ENCODE measurements around the gene HSH2D. TPM values are rescaled to one million over a fixed set of nuclear protein-coding genes. Genes with fewer than 3 reads are reported as not detected.

The HSH2D gene
- total and polyA plus RNA-seq, 2 of the 13 experiments (the other 11 are each of a cell fraction or from before 2014, with no cell fraction given): 0.69 to 3.2 TPM

DNA sequence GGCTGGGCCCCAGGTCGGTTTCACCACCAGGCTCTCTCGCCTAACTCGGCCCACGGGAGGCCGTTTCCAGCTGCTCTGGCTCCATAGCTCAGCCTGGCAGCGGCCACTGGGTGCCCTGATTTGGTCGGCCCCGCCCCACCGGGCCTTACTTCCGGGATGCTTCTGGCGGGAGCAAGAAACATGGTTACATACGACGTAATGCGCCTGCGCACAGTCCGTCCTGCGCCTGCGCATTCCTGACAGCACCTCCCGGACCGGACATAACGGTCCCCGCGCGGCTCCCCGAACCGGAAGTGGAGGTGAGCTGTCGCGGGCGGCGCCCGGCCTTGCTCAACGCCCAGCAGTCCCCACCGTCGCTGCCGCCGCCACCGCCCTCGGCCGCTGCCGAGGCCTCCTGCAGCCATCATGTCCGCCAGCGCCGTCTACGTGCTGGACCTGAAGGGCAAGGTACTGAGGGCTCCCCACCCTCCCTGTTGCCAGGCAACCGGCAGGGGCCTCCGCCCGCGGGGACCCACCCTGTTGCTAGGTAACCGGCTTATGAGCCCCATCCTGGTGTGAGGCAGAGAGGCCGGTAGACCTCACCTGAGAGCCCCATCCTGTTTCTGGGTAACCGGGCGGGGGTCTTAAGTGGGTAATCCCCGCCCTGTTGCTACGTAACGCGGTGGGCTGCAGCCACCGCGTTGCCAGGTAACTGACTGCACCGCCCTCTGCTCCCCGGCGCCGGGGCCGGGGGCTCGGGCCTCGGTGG, 54.3 kb downstream of the HSH2D start, which contains the start of gene AP1M1 (continued):
- TF ChIP-seq, protein P1, sequence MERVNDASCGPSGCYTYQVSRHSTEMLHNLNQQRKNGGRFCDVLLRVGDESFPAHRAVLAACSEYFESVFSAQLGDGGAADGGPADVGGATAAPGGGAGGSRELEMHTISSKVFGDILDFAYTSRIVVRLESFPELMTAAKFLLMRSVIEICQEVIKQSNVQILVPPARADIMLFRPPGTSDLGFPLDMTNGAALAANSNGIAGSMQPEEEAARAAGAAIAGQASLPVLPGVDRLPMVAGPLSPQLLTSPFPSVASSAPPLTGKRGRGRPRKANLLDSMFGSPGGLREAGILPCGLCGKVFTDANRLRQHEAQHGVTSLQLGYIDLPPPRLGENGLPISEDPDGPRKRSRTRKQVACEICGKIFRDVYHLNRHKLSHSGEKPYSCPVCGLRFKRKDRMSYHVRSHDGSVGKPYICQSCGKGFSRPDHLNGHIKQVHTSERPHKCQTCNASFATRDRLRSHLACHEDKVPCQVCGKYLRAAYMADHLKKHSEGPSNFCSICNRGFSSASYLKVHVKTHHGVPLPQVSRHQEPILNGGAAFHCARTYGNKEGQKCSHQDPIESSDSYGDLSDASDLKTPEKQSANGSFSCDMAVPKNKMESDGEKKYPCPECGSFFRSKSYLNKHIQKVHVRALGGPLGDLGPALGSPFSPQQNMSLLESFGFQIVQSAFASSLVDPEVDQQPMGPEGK (CRISPR knock-in tag; IDR thresholded peaks at IDR 0.05): peak; percentile 46; the same call in 1 of the 2 replicates
- TF ChIP-seq ARHGAP35 (CRISPR knock-in tag; IDR thresholded peaks at IDR 0.05; ENCODE audit: borderline replicate concordance) (peak; percentile 51; the same call in 1 of the 2 replicates), ZNF337 (CRISPR knock-in tag; IDR thresholded peaks at IDR 0.05; ENCODE audit: borderline replicate concordance, low read depth) (0 out of 2 replicates have a peak, but pooled peaks have one; percentile 14), ZNF788 (CRISPR knock-in tag; IDR thresholded peaks at IDR 0.05; ENCODE audit: borderline replicate concordance) (peak; percentile 53; the same call in 1 of the 2 replicates), RARA (CRISPR knock-in tag; IDR thresholded peaks at IDR 0.05) (no peak; the same call in 1 of the 2 replicates), MED13 (CRISPR knock-in tag; IDR thresholded peaks at IDR 0.05) (peak; percentile 75), MAFG (CRISPR knock-in tag; IDR thresholded peaks at IDR 0.05) (no peak), SAP130 (CRISPR knock-in tag; IDR thresholded peaks at IDR 0.05; ENCODE audit: low read depth) (peak; percentile 96)
- TF ChIP-seq, protein P2, sequence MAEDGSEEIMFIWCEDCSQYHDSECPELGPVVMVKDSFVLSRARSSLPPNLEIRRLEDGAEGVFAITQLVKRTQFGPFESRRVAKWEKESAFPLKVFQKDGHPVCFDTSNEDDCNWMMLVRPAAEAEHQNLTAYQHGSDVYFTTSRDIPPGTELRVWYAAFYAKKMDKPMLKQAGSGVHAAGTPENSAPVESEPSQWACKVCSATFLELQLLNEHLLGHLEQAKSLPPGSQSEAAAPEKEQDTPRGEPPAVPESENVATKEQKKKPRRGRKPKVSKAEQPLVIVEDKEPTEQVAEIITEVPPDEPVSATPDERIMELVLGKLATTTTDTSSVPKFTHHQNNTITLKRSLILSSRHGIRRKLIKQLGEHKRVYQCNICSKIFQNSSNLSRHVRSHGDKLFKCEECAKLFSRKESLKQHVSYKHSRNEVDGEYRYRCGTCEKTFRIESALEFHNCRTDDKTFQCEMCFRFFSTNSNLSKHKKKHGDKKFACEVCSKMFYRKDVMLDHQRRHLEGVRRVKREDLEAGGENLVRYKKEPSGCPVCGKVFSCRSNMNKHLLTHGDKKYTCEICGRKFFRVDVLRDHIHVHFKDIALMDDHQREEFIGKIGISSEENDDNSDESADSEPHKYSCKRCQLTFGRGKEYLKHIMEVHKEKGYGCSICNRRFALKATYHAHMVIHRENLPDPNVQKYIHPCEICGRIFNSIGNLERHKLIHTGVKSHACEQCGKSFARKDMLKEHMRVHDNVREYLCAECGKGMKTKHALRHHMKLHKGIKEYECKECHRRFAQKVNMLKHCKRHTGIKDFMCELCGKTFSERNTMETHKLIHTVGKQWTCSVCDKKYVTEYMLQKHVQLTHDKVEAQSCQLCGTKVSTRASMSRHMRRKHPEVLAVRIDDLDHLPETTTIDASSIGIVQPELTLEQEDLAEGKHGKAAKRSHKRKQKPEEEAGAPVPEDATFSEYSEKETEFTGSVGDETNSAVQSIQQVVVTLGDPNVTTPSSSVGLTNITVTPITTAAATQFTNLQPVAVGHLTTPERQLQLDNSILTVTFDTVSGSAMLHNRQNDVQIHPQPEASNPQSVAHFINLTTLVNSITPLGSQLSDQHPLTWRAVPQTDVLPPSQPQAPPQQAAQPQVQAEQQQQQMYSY (CRISPR knock-in tag; IDR thresholded peaks at IDR 0.05): 0 out of 2 replicates have a peak, but pooled peaks have one; percentile 30
- TF ChIP-seq, protein P3, sequence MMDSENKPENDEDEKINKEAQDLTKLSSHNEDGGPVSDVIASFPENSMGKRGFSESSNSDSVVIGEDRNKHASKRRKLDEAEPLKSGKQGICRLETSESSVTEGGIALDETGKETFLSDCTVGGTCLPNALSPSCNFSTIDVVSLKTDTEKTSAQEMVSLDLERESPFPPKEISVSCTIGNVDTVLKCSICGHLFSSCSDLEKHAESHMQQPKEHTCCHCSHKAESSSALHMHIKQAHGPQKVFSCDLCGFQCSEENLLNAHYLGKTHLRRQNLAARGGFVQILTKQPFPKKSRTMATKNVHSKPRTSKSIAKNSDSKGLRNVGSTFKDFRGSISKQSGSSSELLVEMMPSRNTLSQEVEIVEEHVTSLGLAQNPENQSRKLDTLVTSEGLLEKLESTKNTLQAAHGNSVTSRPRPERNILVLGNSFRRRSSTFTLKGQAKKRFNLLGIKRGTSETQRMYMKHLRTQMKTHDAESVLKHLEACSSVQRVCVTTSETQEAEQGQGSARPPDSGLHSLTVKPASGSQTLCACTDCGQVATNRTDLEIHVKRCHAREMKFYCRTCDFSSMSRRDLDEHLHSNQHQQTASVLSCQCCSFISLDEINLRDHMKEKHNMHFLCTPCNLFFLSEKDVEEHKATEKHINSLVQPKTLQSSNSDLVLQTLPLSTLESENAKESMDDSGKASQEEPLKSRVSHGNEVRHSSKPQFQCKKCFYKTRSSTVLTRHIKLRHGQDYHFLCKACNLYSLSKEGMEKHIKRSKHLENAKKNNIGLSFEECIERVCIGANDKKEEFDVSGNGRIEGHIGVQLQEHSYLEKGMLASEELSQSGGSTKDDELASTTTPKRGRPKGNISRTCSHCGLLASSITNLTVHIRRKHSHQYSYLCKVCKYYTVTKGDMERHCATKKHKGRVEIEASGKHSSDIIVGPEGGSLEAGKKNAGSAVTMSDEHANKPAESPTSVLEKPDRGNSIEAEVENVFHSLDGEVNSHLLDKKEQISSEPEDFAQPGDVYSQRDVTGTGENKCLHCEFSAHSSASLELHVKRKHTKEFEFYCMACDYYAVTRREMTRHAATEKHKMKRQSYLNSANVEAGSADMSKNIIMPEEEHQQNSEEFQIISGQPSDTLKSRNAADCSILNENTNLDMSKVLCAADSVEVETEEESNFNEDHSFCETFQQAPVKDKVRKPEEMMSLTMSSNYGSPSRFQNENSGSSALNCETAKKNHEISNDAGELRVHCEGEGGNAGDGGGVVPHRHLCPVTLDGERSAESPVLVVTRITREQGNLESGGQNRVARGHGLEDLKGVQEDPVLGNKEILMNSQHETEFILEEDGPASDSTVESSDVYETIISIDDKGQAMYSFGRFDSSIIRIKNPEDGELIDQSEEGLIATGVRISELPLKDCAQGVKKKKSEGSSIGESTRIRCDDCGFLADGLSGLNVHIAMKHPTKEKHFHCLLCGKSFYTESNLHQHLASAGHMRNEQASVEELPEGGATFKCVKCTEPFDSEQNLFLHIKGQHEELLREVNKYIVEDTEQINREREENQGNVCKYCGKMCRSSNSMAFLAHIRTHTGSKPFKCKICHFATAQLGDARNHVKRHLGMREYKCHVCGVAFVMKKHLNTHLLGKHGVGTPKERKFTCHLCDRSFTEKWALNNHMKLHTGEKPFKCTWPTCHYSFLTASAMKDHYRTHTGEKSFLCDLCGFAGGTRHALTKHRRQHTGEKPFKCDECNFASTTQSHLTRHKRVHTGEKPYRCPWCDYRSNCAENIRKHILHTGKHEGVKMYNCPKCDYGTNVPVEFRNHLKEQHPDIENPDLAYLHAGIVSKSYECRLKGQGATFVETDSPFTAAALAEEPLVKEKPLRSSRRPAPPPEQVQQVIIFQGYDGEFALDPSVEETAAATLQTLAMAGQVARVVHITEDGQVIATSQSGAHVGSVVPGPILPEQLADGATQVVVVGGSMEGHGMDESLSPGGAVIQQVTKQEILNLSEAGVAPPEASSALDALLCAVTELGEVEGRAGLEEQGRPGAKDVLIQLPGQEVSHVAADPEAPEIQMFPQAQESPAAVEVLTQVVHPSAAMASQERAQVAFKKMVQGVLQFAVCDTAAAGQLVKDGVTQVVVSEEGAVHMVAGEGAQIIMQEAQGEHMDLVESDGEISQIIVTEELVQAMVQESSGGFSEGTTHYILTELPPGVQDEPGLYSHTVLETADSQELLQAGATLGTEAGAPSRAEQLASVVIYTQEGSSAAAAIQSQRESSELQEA (CRISPR knock-in tag; IDR thresholded peaks at IDR 0.05; ENCODE audit: not compliant biosample characterization): peak; percentile 55
- TF ChIP-seq, protein P4, sequence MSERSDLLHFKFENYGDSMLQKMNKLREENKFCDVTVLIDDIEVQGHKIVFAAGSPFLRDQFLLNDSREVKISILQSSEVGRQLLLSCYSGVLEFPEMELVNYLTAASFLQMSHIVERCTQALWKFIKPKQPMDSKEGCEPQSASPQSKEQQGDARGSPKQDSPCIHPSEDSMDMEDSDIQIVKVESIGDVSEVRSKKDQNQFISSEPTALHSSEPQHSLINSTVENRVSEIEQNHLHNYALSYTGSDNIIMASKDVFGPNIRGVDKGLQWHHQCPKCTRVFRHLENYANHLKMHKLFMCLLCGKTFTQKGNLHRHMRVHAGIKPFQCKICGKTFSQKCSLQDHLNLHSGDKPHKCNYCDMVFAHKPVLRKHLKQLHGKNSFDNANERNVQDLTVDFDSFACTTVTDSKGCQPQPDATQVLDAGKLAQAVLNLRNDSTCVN (CRISPR knock-in tag; IDR thresholded peaks at IDR 0.05; ENCODE audit: borderline replicate concordance): peak; percentile 47; the same call in 1 of the 2 replicates
